Kidney (tissue), 14 donors: ENCODE results near the gene TM9SF4. TPM values are rescaled to one million over a fixed set of nuclear protein-coding genes. Genes with fewer than 3 reads are reported as not detected.

ENCODE experiments used
- DNase-seq, 5 donors: peaks; one replicate each; pipeline ENCODE4 v3.0.0-alpha.2; 2013 to 2020
- FAIRE-seq: peaks from 2 replicates; lab custom pipeline; 2012; peaks lifted over from hg19 to GRCh38; lab: Jason Lieb, UNC
- H3K27ac ChIP-seq, 2 donors: one replicate each; pipeline ENCODE4 v1.7.0; 2013; ENCODE audit warnings: low read depth in 2 of 2, low read length in 2 of 2, inconsistent platforms in 1 of 2
- H3K27me3 ChIP-seq: one replicate; pipeline ENCODE4 v1.7.1; 2013; ENCODE audit warnings: low read length, inconsistent platforms; ENCODE audit not compliant: control insufficient read depth, insufficient read depth
- H3K36me3 ChIP-seq, 3 donors: one replicate each; pipeline versions ENCODE4 v1.7.0 to v1.7.1; 2013; ENCODE audit warnings: low read length in 3 of 3, control low read depth in 1 of 3, inconsistent platforms in 1 of 3; ENCODE audit not compliant: insufficient read depth in 3 of 3, control insufficient read depth in 2 of 3
- H3K4me1 ChIP-seq, 3 donors: one replicate each; pipeline versions ENCODE4 v1.7.0 to v1.7.1; 2013; ENCODE audit warnings: low read length in 3 of 3, inconsistent platforms in 1 of 3, low read depth in 1 of 3; ENCODE audit not compliant: control insufficient read depth in 2 of 3, insufficient read depth in 2 of 3
- H3K4me3 ChIP-seq, 3 donors: one replicate each; pipeline versions ENCODE4 v1.7.0 to v1.8.1; 2013; ENCODE audit warnings: low read length in 3 of 3, control low read depth in 1 of 3, inconsistent platforms in 1 of 3
- H3K9ac ChIP-seq, 3 donors: one replicate each; pipeline versions ENCODE4 v1.7.0 to v1.7.1; 2013; ENCODE audit warnings: low read length in 3 of 3, control low read depth in 1 of 3, inconsistent platforms in 1 of 3
- H3K9me3 ChIP-seq, 3 donors: one replicate each; pipeline versions ENCODE4 v1.7.0 to v1.7.1; 2013; ENCODE audit warnings: low read length in 3 of 3, control low read depth in 1 of 3, inconsistent platforms in 1 of 3; ENCODE audit not compliant: control insufficient read depth in 2 of 3, insufficient read depth in 1 of 3
- CTCF ChIP-seq: IDR thresholded peaks from 3 replicates; pipeline ENCODE4 v1.5.1; 2012; ENCODE audit warnings: mild to moderate bottlenecking, moderate library complexity, borderline replicate concordance; ENCODE audit not compliant: insufficient read depth; ENCODE audit errors: extremely low read depth
- intact Hi-C: fragments of 100-400 bp; cut with DNase I; formaldehyde crosslinking; loops from one replicate; pipeline ENCODE4 v1.11.1; 2022
- polyA plus RNA-seq: library from polyadenylated mRNA; stranded (reverse); fragments of 350-450 nt; fragmentation: Illumina TruSeq; extraction: RNeasy Lipid Tissue Mini Kit (QIAGEN cat#74804); gene quantifications from one replicate; pipeline ENCODE4 v1.2.3, GENCODE V29; 2014; ENCODE audit warnings: low read depth, low replicate concordance; ENCODE audit not compliant: insufficient read depth
- total RNA-seq: library from RNA; stranded (reverse); fragmentation: NEBNext Ultra II Directional; extraction: Animal tissue kit (Norgen Biotek cat#: 25700); gene quantifications from one replicate; pipeline ENCODE4 v1.2.1, GENCODE V29; 2021
- donor health status: control.
- donor health status: control.
- donor health status: control.
- donor health status: control.
- donor health status: control.
- donor health status: DM: yes; HTN: yes; CAD: no.
- donor health status: Normal renal cell carcinoma (clear cell type).

TM9SF4 gene
- total and polyA plus RNA-seq, 2 donors from 2014 or later: 26.3 to 52.0 TPM

- H3K9ac ChIP-seq: peak overlapping the region in 1 of 3 donors; percentile 95
- intact Hi-C loops: no loop called here
- FAIRE-seq: no peak
Observed at GRCh38 chr20:32108814-32109391, 611 bp upstream of the TM9SF4 start.

GRCh38 chr20:32110173-32110704 lies 725 bp downstream of the TM9SF4 start:
- no peaks in the 10 kb centered on the region for H3K9me3 ChIP-seq
- DNase-seq: peak in 1 of 5 donors; percentile 17
- H3K4me3 ChIP-seq: peak overlapping the region; percentile 93 to 98 (median 97)
- FAIRE-seq: no peak
- H3K27ac ChIP-seq: peak overlapping the region; percentile 100
- TF ChIP-seq CTCF: no peak
- H3K27me3 ChIP-seq: no peaks in the 10 kb centered on the region
- peak overlapping the region; percentile 95 to 99 (median 97) for H3K9ac ChIP-seq
- no peaks in the 10 kb centered on the region for H3K36me3 ChIP-seq
- intact Hi-C loops: no loop called here
- peaks cover 0 to 25% (median 13%) of the 10 kb centered on the region in 3 donors for H3K4me1 ChIP-seq

More at GRCh38 chr20:32108814-32109391, 611 bp upstream of the TM9SF4 start:
- no peaks in the 10 kb centered on the region for H3K9me3 ChIP-seq
- peak overlapping the region in 2 of 3 donors; percentile 97 to 98 for H3K4me3 ChIP-seq
- H3K36me3 ChIP-seq: no peaks in the 10 kb centered on the region
- peaks cover 0 to 20% (median 13%) of the 10 kb centered on the region in 3 donors for H3K4me1 ChIP-seq
- no peak overlapping the region for H3K27ac ChIP-seq
- no peak for TF ChIP-seq CTCF
- H3K27me3 ChIP-seq: no peaks in the 10 kb centered on the region
- no peak for DNase-seq

GRCh38 chr20:32110727-32111126 lies 1.2 kb downstream of the TM9SF4 start:
- intact Hi-C loops: no loop called here
- peak overlapping the region; percentile 93 to 98 (median 97) for H3K4me3 ChIP-seq
- no peak overlapping the region for H3K27ac ChIP-seq

More at GRCh38 chr20:32110727-32111126, 1.2 kb downstream of the TM9SF4 start:
- FAIRE-seq (no peak), DNase-seq (no peak)
- no peaks in the 10 kb centered on the region for H3K36me3 ChIP-seq
- no peaks in the 10 kb centered on the region for H3K9me3 ChIP-seq
- H3K9ac ChIP-seq: peak overlapping the region; percentile 95 to 99 (median 97)
- H3K4me1 ChIP-seq: peaks cover 0 to 25% (median 13%) of the 10 kb centered on the region in 3 donors
- H3K27me3 ChIP-seq: no peaks in the 10 kb centered on the region
- TF ChIP-seq CTCF: no peak
